ENCODE data around the gene NPAT.

The NPAT gene

GRCh38 chr11:108222574-108223347, at the start of gene NPAT, which contains the start of gene ATM:
TSS of gene NPAT (minus strand) at chr11:108222638. CDS start at chr11:108222536, 102 bp downstream.
TSS of gene ATM (plus strand) at chr11:108223067. CDS start at chr11:108227625, 4,558 bp downstream.
- peak; percentile 100 for DNase-seq

- no peak for DNase-seq
Measured at GRCh38 chr11:108269583-108269982, 47.1 kb upstream of the NPAT start.

GRCh38 chr11:108253176-108253575, 30.7 kb upstream of the NPAT start:
- DNase-seq = no peak

- DNase-seq = no peak
Measured at GRCh38 chr11:108246885-108247284, 24.4 kb upstream of the NPAT start.

GRCh38 chr11:108246308-108246707, 23.9 kb upstream of the NPAT start:
- DNase-seq = no peak

GRCh38 chr11:108242422-108242821, 20.0 kb upstream of the NPAT start:
- DNase-seq = no peak

- DNase-seq = no peak
Measured at GRCh38 chr11:108241330-108242037, 19.0 kb upstream of the NPAT start.

GRCh38 chr11:108239076-108239475, 16.6 kb upstream of the NPAT start:
- DNase-seq = no peak

GRCh38 chr11:108237058-108237481, 14.6 kb upstream of the NPAT start:
- no peak for DNase-seq

- no peak for DNase-seq
Measured at GRCh38 chr11:108235633-108236032, 13.2 kb upstream of the NPAT start.

GRCh38 chr11:108235192-108235591, 12.8 kb upstream of the NPAT start:
- no peak for DNase-seq

GRCh38 chr11:108233277-108233945, 11.0 kb upstream of the NPAT start:
- DNase-seq = no peak

GRCh38 chr11:108228251-108228650, 5.8 kb upstream of the NPAT start:
- no peak for DNase-seq

- DNase-seq = no peak
Measured at GRCh38 chr11:108226036-108226435, 3.6 kb upstream of the NPAT start.

- no peak for DNase-seq
Measured at GRCh38 chr11:108224911-108225786, 2.7 kb upstream of the NPAT start.

- DNase-seq = no peak
Measured at GRCh38 chr11:108224366-108224765, 1.9 kb upstream of the NPAT start.

- no peak for DNase-seq
Measured at GRCh38 chr11:108223348-108224149, 1.1 kb upstream of the NPAT start.

- no peak for DNase-seq
Measured at GRCh38 chr11:108221911-108222573, 396 bp downstream of the NPAT start.

GRCh38 chr11:108221371-108221770, 1.1 kb downstream of the NPAT start:
- DNase-seq = no peak

- DNase-seq = no peak
Measured at GRCh38 chr11:108220721-108221336, 1.6 kb downstream of the NPAT start.
